Bone marrow (tissue), 2 donors: ENCODE measurements around the gene ACLY.
"Not testable (repeated sequence)": the region's sequence is repeated elsewhere in the genome, so short reads cannot be mapped to it uniquely, and the experiment has no call there.

ENCODE experiments used
- DNase-seq, 2 donors: peaks; one replicate each; lab custom pipeline; 2025; lab: John Stamatoyannopoulos, UW

The ACLY gene

DNA sequence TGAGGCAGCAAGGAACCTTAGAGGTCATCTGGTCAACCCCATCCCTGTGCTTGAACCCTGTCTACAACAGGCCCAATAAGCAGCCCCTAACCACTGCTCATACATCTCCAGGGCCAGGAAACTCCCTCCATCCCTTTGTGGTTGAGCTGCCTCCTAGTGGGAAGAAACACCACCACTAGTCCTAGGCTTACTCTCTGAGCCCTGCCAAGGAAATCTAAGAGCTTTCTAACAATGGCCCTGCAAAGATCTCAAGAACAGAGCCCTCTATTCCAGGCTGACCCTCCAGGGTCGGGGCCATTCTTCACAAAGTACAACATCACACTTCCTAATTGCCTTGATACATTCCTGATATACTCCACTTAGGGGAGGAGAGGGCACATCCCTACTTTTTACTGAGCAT lies 5.8 kb downstream of the ACLY start:
- no peak for DNase-seq

GRCh38 chr17:41910701-41911391 lies 7.9 kb downstream of the ACLY start:
- DNase-seq = no peak

GRCh38 chr17:41909088-41909487 lies 9.7 kb downstream of the ACLY start:
- DNase-seq = no peak

- DNase-seq = no peak
Measured at GRCh38 chr17:41907633-41908539, 10.9 kb downstream of the ACLY start.

DNA sequence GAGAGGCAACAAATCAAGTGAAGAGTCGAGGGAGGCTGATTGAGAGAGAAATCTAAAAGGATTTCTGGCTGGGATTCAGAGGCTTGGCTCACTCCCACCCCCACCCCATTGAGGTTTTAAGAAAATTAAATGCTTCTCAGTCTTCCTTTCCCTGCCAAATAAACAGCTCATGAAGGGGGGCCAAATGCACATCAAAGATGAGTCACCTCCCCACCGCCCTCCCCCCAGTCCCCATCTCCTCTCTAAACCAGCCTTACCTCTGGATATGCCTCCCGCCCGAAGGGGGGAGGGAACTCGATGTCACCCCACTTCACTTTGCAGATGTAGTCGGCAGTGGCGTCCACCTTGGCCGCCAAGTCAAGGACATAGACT lies 11.6 kb downstream of the ACLY start:
- no peak for DNase-seq

GRCh38 chr17:41906465-41907184 lies 12.1 kb downstream of the ACLY start:
- DNase-seq = no peak

GRCh38 chr17:41905172-41905571 lies 13.6 kb downstream of the ACLY start:
- DNase-seq = no peak

DNA sequence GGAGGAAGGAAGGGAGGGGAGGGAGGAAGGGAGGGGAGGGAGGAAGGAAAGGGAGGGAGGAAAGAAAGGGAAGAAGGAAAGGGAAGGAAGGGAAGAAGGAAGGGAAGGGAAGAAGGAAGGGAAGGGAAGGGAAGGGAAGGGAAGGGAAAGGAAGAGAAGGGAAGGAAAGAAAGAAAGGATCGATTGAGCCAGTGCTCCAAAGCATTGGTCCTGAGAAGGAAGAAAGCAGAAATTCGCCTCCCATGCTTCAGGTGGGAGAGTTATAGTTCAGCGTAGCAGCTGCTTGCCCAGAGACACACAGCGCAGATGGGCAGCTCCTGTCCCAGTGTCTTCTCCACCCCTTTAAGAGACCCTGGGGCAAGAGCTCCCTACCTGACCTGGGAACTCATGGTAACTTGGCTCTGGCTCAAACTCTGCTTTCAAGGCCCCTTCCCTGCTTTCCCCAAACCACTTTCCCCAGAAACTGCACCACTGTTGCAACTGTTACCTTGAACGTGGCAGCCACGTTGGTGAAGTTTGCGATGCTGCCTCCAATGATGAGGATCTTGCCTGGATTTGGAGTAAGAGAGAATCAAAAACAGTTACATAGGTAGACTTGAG lies 14.4 kb downstream of the ACLY start:
- no peak for DNase-seq

DNA sequence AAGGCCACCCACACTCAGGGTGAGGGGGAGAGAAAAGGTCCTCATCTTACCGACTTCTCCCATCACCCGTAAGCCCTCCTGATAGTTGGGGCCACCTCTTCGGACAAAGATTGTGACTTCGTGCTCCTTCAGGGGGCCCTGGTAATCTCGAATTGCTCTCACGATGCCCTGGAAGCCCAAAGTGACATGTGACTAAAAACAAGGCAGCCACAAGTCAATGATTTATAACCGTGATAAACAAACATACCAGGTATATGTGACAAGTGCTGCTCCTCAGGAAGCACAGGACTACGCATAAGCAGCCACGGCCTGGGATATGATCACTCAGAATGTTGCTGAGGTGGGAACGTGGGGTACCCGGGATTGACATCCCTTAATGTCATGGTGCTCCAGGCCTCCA lies 17.1 kb downstream of the ACLY start:
- DNase-seq = no peak

GRCh38 chr17:41896726-41897125 lies 22.0 kb downstream of the ACLY start:
- no peak for DNase-seq

GRCh38 chr17:41895617-41896016 lies 23.1 kb downstream of the ACLY start:
- DNase-seq = no peak

DNA sequence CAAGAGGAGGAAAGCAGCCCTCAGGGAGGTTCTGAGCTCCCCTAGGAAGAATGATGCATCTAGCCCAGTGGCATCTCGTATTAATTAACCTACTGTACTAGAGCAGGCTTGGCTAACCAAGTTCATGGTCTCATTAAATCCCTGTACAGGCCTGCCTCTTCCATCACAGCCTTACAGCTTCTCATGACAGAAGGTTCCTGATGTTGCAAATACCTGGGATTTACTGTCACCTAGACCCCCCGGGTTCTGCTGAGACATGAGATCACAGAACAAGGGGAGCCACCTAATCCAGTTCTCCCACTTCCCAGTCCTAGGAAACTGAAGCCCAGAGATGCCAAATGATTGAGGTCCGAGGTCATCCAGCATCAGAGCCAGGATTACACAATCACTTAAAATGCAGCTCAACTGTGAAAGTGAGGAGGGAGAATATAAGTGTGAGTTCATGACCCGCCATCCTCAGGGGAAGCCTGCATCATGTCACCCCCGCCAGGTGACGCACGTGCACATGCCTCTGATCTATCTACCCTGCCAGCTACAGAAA lies 23.9 kb downstream of the ACLY start:
- no peak for DNase-seq

DNA sequence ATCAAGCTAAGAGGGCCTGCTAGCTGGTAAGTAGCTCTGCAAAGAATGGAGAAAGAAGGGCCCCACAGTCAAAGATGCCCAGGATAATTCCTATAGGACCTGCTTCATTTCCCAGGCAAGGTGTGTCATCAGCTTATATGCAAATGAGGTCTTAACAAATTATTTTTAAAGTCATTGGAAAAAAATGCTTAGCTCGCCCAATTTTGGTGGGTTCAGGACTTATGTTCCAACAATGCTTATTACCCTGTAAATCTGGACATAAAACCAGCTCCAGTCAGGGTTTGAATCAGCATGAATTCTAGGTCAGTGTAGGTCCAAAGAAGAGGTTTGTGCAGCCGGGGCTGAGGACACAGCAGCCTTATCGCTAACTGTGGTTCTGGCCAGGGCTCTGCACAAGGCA lies 25.4 kb downstream of the ACLY start:
- DNase-seq = no peak

DNA sequence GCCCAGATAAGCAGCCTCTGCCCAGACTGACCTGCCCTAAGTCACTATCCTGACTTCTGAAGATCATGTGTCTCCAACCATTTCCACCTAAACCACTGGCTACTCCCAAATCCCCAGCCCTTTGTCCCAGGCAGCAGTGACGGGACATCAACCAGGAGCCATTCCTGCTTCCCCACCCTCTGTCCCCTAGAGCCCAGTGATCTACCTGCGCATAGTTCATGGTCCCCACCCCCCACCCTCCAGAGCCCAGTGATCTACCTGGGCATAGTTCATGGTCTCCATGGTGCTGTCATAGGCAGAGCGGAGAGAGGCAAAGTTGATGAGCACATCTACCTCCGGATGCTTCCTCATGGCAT lies 26.8 kb downstream of the ACLY start:
- no peak for DNase-seq

DNA sequence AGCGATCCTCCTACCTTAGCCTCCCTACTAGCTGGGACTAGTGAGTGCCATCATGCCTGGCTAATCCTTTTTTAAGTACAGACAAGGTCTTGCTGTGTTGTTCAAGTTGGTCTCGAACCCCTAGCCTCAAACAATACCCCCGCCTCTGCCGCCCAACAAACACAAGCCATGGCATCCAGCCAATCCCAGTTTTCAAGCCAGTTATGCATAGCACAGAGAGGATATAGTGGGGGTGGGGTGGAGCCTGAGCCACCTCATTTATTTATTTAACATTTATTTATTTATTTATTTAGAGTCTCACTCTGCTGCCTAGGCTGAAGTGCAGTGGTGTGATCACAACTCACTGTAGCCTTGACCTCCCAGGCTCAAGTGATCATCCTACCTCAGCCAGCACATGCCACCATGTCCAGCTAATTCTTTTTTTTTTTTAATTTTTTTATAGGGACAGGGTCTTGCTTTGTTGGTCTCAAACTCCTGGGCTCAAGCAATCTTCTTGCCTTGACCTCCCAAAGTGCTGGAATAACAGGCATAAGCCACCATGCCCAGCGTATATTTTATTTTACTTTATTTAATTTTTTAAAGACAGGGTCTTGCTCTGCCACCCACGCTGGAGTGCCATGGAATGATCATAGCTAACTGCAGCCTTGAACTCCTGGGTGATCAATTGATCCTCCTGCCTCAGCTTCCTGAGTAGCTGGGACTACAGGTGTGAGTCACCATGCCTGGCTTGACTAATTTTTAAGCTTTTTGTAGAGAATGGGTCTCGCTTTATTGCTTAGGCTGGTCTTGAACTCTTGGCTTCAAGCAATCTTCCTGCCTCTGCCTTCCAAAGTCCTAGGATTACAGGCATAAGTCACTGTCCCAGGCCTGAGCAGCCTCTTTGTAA lies 27.4 kb downstream of the ACLY start:
- no peak for DNase-seq

- no peak for DNase-seq
Measured at GRCh38 chr17:41888332-41888965, 30.3 kb downstream of the ACLY start.

GRCh38 chr17:41885733-41886132 lies 33.0 kb downstream of the ACLY start:
- no peak for DNase-seq

DNA sequence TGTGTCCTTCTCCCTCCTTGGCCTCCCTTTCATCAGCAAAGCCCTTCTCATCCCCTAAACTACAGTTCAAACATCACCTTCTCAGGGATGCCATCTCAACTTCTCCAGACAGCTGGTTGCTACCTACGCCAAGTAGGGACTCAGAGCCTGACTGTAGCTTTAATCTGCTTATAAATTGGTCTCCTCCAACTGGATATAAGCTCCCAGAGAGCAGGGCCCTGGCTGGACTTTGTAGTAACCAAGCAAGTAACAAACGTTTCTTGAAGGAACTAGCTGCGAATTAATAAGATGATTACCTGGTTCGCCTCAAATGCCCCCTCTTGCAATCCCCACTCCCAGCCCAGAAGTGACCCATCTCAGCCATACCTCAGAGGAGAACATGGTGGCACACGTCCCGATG lies 36.0 kb downstream of the ACLY start:
- no peak for DNase-seq

GRCh38 chr17:41880130-41880529 lies 38.6 kb downstream of the ACLY start:
- no peak for DNase-seq

DNA sequence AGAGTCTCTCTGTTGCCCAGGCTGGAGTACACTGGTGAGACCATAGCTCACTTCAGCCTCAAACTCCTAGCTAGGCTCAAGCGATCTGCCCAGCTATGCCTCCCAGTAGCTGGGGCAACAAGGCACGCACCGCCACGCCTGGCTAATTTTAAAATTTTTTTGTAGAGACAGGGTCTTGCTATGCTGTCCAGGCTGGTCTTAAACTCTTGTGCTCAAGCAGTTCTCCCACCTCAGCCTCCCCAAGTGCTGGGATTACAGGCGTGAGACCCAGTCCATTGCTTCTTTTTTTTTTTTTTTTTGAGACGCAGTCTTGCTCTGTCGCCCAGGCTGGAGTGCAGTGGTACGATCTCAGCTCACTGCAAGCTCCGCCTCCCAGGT lies 44.5 kb downstream of the ACLY start:
- DNase-seq = not testable (repeated sequence)
